Stimulated activated CD8-positive, alpha-beta memory T cell treated with anti-CD3 and anti-CD28 coated beads, Interleukin-12 subunit alpha, Interleukin-12 subunit beta, amount 100 ng/mL, for 24 hours (primary cell): ENCODE measurements around the gene TIMM23B.
"Not testable (repeated sequence)": the region's sequence is repeated elsewhere in the genome, so short reads cannot be mapped to it uniquely, and the experiment has no call there.

ENCODE experiments used
- DNase-seq: peaks from one replicate; pipeline ENCODE4 v3.0.0-alpha.2; 2020; ENCODE audit errors: extremely low read depth

Gene TIMM23B, protein sequence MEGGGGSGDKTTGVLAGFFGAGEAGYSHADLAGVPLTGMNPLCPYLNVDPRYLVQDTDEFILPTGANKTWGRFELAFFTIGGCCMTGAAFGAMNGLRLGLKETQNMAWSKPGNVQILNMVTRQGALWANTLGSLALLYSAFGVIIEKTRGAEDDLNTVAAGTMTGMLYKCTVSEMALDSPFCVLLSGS

DNA sequence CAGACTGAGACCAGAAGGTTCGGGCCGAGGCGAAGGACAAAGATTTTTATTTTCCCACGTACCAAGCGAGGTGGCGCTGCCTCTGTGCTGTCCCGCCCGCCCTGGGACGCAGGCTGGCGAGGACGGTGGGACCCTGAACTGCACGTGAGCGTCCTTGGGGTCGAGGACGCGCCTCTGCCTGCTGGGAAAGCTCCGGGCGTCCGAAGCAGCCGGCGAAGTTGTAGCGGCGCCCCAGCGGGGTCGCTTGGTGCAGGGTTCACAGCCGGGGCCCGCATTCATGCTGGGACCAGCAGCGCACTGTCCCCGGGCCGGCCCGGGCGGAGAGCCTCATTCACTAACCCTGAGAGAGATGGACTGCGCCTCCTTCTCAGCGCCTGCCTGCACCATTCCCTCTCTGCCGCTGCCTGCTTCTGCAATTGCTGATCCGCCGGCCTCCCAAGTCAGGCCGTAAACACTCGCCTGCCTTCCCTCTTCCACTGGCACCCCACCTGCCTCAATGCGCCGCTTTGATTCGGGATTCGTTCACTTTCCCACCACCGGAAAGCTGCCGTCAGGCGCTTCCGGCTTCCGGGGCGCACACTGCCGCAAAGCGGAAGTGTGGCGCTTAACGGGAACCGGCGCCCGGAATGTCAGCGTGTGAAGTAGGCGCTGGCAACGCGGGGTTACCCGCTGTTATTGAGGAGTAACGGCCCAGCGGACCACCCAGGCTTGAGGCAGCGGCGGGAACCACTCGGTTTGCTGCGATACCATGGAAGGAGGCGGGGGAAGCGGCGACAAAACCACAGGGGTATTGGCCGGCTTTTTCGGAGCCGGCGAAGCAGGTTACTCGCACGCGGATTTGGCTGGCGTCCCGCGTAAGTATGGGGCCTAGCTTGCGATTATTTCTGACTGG lies at the start of gene TIMM23B, which contains the start of gene PARG:
TIMM23B (plus strand) TSS at position 607 of the 892 bp plus-strand sequence; CDS start at position 749, 142 bp downstream.
PARG (minus strand) TSS at position 581 of the 892 bp plus-strand sequence; CDS start at position 279, 302 bp downstream.
- DNase-seq, result peak; percentile 60

DNA sequence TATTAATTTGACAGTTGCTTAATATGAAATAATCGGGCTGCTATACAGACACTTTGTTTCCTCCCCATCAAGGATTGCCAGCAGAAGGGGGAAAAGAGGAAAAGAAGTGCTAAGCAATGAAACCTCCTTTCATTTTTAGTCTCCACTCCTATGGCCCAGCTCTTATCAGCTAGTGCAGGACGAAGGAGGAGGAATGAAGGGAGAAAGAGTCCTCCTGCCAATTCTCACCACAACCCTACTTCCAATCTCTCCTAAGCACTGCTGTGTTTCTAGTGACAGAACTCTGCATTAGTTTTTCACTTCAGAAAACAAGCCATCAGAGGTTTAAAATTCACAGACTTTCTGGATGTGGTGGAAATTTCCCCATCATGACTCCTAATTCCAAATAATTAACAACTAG lies 41.9 kb upstream of the TIMM23B start:
- not testable (repeated sequence) for DNase-seq

DNA sequence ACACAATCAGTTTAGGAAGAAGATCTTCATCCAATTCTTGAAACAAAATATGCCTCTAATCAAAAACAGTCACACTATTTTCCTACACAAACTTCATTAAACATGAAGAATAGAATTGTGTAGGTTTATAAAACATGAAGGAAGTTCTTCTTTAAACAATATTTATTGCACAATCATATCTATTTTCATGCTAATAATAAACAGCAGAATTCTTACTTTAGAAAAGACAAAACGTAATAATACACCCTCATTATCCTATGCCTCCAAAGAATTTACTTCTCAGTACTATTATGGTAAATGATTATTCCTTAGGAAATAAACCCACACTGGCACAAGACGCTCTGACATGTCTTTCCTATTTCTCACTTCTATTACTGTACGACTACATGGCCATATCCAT lies 41.4 kb upstream of the TIMM23B start:
- DNase-seq, result not testable (repeated sequence)

DNA sequence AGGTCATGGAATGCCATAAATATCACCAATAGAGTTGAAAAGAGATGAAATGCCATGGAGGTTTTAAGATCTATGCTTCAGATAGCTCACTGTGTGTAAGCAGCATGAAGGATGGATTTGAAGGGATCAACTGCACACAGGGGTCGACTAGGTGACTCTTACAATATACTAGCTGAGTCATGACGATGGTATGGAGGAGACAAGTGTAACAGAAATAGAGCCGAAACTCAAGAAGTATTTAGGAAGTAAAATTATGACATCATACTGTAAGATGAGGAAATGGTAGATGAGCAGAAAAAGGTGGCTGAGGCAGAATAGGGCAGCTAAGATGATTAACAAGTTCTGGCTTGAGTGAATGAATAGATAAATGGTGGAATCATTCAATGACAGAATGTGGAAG lies 38.0 kb upstream of the TIMM23B start:
- not testable (repeated sequence) for DNase-seq

DNA sequence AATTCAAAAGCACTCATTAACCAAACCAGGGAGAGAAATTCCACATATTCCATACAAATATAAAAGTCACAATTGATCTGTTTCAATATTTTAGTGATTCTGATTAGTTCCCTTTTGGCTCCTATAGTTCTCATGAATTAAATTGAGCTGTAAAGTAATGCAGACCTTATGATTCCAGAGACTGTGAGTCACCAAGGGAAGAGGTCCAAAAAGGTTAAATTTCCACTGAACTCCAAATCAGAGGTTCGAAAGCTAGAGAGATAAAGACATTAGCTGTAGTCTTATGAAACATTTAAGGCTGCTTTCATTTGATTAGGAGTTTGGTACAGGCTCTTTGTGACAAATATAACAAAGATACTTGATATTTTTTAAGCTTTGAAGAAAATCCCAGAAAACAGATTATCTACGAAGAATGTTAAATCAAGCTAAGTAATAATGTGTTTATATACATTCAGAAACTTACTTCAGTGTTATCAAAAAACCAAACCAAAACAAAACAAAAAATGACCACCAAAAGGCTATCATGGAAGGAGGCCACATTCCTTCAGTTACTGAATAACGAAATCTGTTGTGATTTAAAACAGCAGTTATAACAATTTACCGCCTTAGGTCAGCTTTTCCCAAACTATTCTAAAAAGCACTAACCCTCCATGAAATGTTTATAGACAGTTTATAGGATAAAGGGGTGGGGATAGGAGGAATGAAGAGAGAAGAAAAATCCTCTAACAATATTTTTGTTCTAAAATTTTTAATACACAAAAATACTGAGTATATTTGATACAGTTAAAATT lies 33.4 kb upstream of the TIMM23B start:
- DNase-seq, result not testable (repeated sequence)

DNA sequence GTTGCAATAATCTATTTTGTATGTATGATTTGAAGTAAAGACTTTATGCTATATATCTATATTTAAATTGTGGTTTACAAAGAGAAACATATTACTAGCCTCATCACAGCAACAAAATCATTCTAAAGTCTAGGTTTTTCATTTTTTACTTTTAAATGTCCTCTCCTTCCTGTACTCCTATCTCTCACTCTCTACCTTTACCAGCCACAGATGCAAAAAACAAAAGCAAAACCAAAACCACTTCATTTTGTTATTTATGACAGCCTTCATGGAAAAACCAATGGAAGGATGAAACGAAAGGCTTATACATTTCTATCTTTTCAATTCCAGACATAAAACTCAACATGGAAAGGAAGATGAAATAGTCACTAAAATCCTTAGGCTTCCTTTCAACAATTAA lies 31.6 kb upstream of the TIMM23B start:
- DNase-seq, result not testable (repeated sequence)

DNA sequence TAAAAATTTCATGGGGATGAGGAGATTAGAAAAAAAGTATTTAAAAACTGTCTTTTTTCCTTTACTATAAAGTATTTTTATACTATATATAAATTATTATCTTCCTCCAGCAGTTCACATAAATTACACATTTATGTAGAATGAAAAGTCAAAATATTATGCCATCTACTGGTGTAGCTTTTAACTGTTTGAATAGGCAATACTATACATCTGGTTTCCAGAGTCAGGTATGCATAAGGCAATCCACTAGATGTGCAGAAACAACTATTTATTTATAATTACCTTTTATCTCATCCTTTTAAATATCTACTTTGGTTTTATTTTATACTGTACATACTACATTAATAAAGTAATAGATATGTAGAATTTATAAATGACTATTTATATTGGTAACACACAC lies 25.4 kb upstream of the TIMM23B start:
- not testable (repeated sequence) for DNase-seq

DNA sequence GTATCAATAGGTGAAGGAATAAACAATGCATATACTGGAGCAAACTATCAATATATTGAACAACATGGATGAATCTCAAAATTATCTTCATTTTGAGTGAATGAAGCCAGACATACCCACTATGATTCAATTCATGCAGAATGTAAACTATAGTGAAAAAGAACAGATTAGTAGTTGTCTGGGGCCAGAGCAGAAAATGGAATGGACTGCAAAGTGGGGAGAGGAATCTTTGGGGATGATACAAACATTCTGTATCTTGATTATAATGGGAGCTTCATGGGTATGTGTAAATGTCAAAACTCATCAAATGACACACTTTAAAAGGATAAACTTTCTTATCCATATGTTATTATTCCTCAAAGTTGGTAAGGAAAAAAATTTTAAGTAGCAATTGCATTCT lies 23.9 kb upstream of the TIMM23B start:
- DNase-seq, result not testable (repeated sequence)

DNA sequence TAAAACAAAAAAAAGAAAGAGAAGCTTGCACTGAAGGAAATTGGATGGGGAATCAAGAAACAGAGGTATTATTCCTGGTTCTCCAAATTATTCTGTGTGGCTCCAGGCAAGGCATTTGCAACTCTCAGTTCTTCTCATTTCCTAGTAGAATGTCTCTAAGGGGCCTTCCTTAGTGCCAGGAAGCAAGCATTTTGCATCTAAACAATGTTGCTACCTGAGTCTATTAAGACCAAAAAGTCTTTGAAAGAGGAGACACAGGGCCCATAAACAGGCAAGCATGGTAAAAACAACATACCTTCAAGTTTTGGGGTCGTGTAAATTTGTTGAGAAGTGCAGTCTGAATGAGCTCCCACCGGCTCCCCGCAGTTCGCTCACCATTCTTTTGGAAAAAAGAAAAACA lies 19.8 kb upstream of the TIMM23B start:
- DNase-seq, result not testable (repeated sequence)

DNA sequence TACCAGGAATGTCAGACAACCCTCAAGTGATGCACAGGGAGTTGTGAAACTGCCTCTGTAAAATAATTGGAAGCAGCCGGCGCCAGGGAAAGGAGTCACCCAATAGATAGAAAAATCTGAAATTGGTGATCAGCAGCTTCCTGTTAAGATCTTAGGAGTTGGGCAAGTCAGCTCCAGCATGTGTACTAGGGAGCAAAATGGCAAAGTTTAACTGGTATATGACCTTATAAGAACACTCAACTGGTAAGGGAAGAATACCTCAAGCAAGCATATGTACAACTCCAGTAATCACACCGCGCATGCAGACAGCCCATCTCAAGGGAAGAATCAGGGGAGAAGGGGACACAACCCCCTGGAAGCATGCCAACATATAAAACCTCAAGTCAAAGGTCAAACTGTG lies 18.3 kb upstream of the TIMM23B start:
- not testable (repeated sequence) for DNase-seq

DNA sequence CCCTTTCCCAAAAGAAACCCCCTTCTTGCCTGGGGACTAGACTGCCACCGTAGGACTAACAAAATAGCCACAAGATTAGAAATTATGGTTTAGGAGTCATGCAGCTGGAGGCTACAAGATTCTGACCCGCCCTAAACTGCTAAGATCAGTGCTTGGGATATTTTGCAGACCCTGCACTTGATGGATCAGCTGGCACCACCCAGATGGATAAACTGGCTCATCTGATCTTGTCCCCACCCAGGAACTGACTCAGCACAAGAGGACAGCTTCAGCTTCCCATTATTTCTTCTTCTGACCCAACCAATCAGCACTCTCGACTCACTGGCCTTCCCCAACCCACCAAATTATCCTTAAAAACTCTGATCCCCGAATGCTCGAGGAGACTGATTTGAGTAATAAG lies 10.6 kb upstream of the TIMM23B start:
- DNase-seq, result not testable (repeated sequence)

DNA sequence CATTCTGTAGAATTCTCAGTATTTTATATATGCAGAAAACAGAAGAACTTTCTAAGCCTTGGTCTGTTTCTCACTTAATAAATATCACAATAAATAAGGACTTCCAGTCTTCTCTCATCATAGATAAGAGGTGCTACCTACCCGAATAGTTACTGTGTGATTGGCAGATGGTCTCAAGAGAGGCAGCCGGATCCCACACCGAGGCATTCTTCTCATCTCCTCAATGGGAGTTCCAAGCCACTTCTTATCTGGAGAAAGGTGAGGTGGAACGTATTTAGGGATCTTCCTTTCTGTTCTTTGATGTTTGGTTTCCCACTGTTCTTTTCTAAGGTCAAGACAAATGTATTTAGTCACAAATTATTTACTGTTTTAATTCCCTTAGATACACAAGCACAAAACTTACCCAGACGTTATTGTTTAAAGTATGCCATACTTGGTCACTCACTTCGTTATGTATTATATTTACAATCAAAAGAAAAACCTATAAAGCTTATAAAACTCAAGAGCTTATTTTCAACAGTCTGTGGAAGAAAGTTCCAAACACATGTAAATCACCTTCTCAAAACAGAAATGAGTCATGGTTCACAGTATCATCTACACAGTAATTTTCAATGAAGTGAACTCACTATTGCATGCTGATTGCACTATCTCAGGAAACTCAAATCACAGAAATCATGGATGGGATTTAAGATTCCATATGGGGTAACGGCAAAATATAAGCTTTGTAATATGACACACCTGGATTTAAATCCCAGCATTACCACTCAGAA lies 9.7 kb upstream of the TIMM23B start:
- not testable (repeated sequence) for DNase-seq

DNA sequence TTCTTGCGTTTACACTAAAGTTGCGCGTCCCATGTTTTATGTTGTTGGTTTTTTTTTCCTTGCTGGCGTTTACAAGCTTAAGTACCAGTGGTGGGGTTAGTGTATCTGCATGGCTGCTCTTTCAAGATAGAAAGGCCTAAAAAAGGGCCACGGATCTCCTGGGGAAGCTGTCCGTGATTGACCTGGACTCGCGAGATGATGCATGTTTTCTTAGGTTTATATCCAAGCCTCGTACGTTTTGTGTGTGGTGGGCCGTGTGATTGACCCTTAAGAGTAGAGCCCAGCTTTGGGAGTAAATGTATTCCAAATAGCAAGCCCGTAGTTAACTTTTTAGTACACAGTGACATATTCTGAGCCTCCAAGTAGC lies 469 bp downstream of the TIMM23B start:
- DNase-seq, result not testable (repeated sequence)

DNA sequence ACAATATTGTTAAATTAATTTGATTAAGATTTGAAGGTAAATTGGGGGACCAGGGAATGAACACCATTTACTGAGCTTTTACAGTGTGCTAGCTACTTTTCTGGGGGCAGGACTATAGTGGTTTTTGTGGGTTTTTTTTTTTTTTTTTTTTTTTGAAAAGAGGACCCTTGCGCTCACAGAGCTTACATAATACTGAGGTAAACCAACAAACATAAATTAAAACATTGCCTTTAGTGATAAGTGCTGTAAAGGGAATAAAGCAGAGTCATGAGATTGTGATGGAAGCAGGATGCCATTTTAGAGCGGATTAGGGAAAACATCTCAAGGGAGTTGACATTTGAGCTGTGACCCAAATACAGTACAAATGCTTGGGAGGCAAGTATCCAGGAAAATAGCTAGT lies 1.8 kb downstream of the TIMM23B start:
- DNase-seq, result not testable (repeated sequence)

DNA sequence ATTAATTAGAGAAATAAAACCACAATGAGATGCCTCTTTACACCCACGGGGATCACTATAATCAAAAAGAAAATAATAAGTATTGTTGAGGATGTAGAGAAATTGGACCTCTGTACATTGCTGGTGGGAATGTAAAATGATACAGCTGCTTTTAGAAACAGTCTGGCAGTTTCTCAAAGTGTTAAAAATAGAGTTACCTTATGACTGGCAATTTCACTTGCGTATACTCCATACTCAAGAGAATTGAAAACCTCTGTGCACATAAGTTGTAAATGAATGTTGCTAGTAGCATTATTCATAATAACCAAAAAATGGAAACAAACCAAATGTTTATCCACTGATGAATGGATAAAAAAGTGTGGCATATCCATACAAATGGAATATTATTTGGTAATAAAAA lies 6.3 kb downstream of the TIMM23B start:
- DNase-seq, result not testable (repeated sequence)

DNA sequence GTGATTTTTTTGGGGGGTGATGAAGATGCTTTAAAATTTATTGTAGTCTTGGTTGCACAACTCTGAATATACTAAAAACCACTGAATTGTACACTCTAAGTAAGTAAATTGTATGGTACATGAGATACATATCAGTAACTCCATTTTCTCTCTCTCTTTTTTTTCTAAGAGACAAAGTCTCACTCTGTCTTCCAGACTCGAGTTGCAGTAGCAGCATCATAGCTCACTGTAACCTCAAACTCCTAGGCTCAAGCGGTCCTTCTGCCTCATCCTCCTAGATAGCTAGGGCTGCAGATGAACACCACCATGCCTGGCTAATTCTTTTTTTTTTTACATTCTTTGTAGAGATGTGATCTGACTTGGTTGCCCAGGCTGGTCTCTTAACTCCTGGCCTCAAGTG lies 6.9 kb downstream of the TIMM23B start:
- DNase-seq, result not testable (repeated sequence)

DNA sequence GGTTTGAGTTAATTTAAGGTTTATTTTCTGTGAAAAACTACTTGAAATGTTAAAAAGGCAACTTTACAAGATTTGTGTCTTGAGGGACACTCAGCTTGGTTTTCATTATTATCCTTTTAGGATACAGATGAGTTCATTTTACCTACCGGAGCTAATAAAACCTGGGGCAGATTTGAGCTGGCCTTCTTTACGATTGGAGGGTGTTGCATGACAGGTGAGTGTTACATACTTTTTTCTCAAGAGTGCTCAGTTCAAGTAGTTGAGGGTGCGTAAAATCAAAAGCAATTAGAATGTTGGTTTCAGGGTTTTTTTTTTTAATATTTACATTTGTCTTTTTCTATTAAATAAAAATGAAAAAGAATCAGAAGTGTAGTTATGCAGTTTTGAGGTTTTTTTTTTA lies 10.2 kb downstream of the TIMM23B start:
- DNase-seq, result not testable (repeated sequence)

DNA sequence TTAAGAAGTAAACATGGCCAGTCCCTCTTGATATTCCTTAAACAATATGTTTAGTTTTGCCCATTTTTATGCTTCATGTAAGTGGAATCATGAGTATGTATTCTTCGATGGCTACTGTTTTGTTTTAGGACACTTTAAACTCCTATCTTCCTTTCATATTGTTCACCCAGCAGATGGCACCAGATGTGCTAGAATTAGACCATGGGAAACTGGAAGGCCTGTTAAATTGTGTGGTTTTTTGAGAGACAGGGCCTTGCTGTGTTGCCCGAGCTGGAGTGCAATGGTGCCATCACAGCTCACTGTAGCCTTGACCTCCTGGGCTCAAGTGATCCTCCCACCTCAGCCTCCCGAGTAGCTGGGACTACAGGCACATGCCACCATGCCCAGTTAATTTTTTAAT lies 11.3 kb downstream of the TIMM23B start:
- not testable (repeated sequence) for DNase-seq

DNA sequence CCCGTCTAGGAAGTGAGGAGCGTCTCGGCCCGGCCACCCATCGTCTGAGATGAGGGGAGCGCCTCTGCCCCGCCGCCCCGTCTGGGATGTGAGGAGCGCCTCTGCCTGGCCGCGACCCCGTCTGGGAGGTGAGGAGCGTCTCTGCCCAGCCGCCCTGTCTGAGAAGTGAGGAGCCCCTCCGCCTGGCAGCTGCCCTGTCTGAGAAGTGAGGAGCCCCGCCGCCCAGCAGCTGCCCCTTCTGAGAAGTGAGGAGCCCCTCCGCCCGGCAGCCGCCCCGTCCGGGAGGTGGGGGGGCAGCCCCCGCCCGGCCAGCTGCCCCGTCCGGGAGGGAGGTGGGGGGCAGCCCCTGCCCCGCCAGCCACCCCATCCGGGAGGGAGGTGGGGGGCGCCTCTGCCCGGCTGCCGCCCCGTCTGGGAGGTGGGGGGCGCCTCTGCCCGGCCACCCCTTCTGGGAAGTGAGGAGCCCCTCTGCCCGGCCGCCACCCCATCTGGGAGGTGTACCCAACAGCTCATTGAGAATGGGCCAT lies 28.5 kb downstream of the TIMM23B start:
- not testable (repeated sequence) for DNase-seq

DNA sequence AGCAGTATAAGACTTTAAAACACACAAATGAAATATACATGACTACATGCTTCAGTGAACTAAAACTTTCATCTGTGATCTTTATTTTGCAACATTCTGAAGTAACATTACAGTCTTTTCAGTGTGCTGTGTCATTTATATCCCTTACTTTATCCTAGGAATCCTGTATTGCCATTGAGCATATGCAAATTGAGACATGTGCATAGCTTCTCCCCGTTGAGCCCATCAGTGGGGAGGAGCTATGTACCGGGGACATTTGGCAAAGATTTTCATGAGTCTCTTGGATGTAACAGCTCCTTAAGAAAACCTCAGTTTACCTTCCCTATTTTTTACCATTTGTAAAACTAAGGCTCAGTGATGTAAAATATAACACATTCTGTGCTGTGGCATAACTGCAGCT lies 29.6 kb downstream of the TIMM23B start:
- not testable (repeated sequence) for DNase-seq

DNA sequence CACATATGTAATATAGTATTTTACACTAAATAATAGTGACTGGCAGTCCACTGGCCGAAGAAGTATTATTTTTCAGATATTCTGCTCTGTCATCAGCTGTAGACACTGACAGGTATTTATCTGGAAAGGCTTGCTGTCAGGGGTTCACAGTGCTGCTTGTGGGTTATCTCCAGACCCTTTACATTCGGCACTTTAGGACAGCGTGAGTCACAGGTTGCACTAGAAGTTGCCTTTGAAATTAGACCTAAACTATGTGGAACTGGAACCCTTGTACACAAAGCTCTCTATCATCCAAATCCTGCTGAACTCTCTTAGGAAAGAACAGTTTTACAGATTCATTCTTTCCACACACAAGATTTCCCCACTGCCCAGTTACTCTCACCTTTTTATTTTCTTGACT lies 30.2 kb downstream of the TIMM23B start:
- DNase-seq, result not testable (repeated sequence)
